ENCODE measurements around the gene GPR176. TPM values are rescaled to one million over a fixed set of nuclear protein-coding genes. Genes with fewer than 3 reads are reported as not detected.
"Not testable (repeated sequence)": the region's sequence is repeated elsewhere in the genome, so short reads cannot be mapped to it uniquely, and the experiment has no call there.

GPR176 gene
- total RNA-seq, 1 donor from 2014 or later: 5.4 TPM

DNA sequence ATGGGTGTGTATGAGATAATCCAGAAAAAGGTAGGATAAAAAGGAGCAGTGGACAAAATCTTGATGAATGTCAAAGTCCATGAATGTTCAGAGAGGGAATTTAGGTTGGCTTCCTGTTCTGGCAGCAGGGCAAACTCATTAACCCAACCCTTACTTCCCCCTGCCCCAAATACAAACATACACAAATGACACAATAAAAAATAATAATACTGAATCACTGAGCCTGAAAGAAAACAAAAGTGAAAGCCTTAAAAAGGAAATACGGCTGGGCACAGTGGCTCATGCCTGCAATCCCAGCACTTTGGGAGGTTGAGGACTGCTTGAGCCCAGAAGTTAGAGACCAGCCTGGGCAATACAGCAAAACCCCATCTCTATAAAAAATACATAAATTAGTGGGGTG lies 62.9 kb downstream of the GPR176 start:
- no peak for DNase-seq (ENCODE audit: low spot score)

GRCh38 chr15:39856357-39856756 lies 63.7 kb downstream of the GPR176 start:
- no peak for DNase-seq (ENCODE audit: low spot score)

DNA sequence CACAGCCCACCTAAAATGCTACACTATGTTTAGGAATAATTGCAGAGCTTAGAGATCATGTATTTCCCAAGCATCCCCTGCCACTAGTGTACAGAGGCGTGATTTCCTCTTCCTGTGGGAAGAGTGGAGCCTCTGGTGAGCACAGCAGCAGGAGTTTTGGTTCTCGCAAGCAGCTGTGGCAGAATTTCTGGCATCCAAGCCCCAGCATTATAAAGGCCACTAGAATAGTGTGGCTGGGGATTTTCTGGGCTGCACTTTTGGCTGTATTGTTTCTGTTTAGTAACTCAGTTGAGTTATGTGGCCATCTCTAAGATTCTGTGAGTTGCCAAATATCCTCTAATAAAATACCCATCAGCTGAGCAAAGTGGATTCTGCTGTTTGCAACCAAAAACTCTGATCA lies 64.7 kb downstream of the GPR176 start:
- DNase-seq (ENCODE audit: low spot score): no peak

GRCh38 chr15:39854161-39854560 lies 65.9 kb downstream of the GPR176 start:
- DNase-seq (ENCODE audit: low spot score): no peak

- no peak for DNase-seq (ENCODE audit: low spot score)
Measured at GRCh38 chr15:39852250-39852649, 67.8 kb downstream of the GPR176 start.

DNA sequence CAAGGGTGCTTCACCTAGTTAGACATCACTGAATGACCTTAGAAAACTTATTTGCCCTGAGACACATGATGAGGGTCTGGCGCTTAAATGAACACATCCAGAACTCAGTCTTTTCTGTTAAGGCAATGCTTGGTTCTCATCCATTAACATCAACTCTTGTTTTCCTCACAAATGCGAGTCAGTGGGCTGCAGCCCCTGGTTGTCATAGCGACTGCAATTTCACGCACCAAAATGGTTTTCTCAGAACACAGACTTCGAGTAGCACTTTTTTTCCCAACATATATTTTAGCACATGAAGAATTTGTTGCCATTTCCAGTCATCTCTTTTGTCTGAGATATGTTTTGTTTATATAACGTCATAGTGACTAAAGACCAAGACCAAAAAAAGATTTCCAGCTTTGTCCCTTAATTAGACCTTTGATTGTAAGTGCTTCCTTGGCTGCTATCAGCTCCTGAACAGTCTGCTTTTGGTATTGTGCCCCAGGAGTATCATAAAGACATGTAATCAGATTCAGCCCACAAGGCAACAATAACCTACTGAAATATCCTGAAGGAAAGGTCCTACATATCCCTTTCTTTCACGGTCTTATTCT lies 68.5 kb downstream of the GPR176 start:
- DNase-seq (ENCODE audit: low spot score): no peak

GRCh38 chr15:39850436-39850835 lies 69.6 kb downstream of the GPR176 start:
- no peak for DNase-seq (ENCODE audit: low spot score)

DNA sequence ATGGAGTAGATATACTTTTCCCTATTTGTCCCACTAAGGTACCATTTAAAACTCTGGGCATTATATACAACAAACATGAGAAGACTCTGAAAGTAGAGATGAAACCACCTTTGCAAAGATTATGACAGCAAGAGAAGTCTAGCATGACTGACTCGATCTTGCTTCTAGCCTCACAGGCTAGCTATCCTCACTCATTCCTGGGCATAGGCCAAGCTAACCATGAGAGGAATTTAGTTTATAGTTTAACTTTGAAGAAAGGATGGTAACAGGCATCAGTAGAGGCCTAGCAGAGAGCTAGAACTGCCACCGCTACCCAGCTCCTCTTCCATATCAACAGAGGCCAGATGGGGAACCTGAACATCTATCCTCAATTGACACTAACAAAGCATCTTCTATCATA lies 74.0 kb downstream of the GPR176 start:
- DNase-seq (ENCODE audit: low spot score): no peak

GRCh38 chr15:39845582-39845981 lies 74.5 kb downstream of the GPR176 start:
- DNase-seq (ENCODE audit: low spot score): no peak

GRCh38 chr15:39843565-39843964 lies 76.5 kb downstream of the GPR176 start:
- DNase-seq (ENCODE audit: low spot score): no peak

- DNase-seq (ENCODE audit: low spot score): no peak
Measured at GRCh38 chr15:39837454-39837853, 82.6 kb downstream of the GPR176 start.

DNA sequence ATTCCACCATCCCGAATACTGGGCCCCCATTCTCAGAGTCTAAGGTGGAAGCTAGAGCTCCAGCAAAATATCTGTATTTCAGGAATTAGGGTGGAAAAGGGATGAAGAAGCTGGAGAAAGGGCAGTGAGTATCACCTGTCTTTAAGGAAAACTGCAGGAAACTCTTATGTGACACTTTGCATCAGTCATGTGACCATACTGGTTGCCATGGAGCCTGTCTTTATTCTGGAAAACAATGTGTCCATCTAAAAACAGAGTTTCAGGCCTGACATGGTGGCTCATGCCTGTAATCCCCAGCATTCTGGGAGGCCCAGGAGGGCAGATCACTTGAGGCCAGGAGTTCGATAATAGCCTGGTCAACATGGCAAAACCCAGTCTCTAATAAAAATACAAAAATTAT lies 84.5 kb downstream of the GPR176 start:
- DNase-seq (ENCODE audit: low spot score): no peak

DNA sequence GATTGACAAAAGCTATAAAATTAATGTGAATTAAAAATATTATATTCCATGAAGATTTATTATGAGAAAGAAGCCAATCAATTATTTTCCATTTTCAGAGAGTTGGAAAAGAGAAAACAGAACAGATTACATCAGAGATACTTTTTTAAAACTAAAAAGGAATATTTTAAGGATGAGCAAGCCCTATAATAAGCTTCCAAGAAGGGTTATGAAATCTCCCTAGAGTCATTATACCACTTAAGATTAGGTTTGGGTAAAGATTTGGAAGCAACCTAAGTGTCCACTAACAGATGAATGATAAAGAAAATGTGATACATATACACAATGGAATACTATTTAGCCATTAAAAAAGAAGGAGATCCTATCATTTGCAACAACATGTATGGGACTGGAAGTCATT lies 85.8 kb downstream of the GPR176 start:
- no peak for DNase-seq (ENCODE audit: low spot score)

DNA sequence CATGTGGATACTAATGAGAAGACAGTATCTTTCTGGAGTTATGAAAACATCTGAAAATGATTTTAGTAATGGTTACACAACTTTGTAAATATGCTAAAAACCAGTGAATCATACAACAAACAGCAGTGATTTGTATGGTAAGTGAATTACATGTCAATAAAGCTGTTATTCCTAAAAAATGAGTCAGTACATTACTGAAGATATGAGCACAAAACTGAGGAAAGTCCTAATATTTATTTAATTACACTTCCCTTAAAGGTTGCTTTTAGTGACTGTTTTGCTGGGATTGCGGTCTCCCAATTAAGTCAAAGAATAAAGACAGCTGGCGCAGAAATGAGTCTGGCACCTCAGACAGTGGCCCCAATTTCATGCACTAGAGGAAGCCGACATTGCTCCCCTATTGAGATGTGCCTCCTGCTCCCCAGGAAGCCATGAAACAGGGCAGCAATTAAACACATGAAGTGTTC lies 86.5 kb downstream of the GPR176 start:
- no peak for DNase-seq (ENCODE audit: low spot score)

DNA sequence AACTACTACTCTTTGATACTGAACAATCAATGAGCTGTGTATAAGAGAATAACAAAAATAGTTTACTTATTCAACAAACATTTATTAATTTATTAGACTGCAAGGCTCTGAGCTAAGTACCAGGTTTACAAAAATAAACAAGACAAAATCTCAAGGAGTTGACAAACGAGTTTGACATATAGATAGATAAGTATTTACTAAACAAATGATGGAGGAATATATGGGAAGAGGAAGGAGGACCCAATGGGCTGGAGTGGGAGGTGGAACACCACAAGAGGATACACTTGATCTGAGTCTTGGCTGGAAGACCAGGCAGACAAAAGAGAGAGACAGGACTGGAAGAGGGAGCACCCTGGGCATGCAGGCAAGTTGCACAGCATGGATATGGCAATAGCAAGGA lies 89.9 kb downstream of the GPR176 start:
- DNase-seq (ENCODE audit: low spot score): no peak

- DNase-seq (ENCODE audit: low spot score): peak; percentile 16
Measured at GRCh38 chr15:39828374-39828931, 91.6 kb downstream of the GPR176 start.

GRCh38 chr15:39826975-39827374 lies 93.1 kb downstream of the GPR176 start:
- no peak for DNase-seq (ENCODE audit: low spot score)

DNA sequence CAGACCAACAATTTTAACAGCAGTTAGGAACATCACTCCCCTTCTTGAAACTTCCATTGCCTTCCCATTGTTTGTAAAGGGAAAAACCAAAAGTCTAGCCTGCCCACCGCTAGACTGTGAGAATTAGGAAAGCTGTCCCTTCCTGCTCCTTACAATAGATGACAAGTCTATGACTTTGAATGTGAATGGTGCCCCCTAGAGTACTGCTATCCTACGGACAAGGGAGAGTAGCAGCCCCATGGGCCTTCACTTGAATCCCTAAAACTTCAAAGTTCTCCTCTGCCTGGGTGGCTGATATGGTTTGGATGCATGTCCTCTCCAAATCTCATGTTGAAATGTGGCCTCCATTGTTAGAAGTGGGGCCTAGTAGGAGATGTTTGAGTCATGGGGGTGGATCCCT lies 96.4 kb downstream of the GPR176 start:
- no peak for DNase-seq (ENCODE audit: low spot score)

DNA sequence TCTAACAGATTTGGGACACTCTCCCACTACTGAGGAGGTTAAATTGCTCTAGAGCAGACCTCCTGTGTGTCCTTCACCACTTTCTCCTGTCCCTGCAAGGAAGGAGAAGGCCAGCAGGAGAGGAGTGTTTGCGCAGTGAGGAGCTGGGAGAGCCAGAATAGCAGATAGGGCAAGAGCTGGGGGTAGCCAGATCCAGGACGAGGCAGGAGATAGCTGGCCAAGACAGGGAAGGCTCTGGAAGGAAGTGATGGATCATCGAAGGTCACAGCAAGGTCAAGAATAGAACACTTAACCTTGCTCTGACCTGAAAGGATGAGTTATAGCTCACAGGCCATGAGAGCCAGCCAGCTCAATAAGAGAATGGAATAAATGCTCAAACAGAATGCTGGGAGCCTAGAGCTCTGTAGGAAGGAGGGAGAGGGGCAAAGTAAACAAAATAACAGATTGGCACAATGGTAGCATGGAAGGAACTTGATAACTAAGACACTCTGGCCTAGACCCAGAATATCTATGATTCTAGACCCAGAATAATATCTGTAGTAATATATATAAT lies 99.9 kb downstream of the GPR176 start:
- DNase-seq (ENCODE audit: low spot score): no peak

DNA sequence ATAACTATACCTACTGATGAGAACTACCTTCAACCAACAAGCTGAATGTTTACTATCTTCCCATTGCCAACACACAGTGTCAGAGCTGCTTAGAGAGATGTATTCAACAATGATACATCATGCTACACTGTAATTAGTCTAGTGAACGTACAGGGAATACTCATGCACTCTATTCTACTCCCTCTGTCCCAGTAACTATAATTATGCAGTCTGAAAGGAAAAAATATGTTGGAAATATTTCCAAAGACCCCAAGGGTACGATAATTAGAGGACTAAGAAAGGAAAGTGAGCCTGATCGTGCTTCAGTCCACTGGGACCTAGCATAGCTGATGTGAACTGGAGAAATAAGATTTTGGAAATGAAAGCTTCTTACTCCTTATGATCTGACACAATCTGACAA lies 100.5 kb downstream of the GPR176 start:
- DNase-seq (ENCODE audit: low spot score): no peak

- DNase-seq (ENCODE audit: low spot score): no peak
Measured at GRCh38 chr15:39817892-39818291, 102.2 kb downstream of the GPR176 start.

- DNase-seq (ENCODE audit: low spot score): no peak
Measured at GRCh38 chr15:39814489-39814888, 105.6 kb downstream of the GPR176 start.

- DNase-seq (ENCODE audit: low spot score): not testable (repeated sequence)
Measured at GRCh38 chr15:39812651-39813050, 107.4 kb downstream of the GPR176 start.

DNA sequence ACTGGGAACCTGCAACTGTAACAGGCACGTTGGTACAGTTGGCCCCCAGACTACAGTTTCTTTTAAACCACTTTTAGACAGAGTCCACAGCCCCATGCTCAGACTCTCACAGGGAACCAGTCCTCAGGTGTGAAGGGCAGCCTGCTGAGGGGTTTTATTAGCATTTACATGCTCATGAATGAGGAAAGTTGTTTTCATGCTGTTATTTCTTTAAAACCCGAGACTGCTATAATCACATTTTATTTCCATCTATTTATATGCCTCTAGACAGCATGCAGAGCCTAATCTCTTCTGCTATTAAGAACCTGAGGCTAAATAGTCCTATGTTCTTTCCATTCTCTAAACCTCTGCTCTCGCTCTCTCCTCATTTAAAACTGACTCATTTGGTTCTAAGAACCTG lies 111.2 kb downstream of the GPR176 start:
- no peak for DNase-seq (ENCODE audit: low spot score)

Measured in mucosa of gallbladder (tissue), 1 donor.